GM19025 (cell line): Measurements from ENCODE around the gene CBX8.
"Not testable (repeated sequence)": the region's sequence is repeated elsewhere in the genome, so short reads cannot be mapped to it uniquely, and the experiment has no call there.

Experiments
- ATAC-seq: cut with Tn5 transposase; IDR thresholded peaks from one replicate; pipeline ENCODE4 v1.9.1; 2021; ENCODE audit warnings: mild to moderate bottlenecking, low read depth, moderate library complexity; ENCODE audit not compliant: unreplicated experiment

Gene CBX8

GRCh38 chr17:79758271-79758670 lies 38.6 kb downstream of the CBX8 start:
- ATAC-seq = no peak

- no peak for ATAC-seq
Measured at GRCh38 chr17:79757140-79757745, 39.6 kb downstream of the CBX8 start.

GRCh38 chr17:79755591-79755990 lies 41.3 kb downstream of the CBX8 start:
- ATAC-seq = no peak

GRCh38 chr17:79754903-79755302 lies 42.0 kb downstream of the CBX8 start:
- not testable (repeated sequence) for ATAC-seq

- no peak for ATAC-seq
Measured at GRCh38 chr17:79754370-79754769, 42.5 kb downstream of the CBX8 start.

GRCh38 chr17:79752175-79752574 lies 44.7 kb downstream of the CBX8 start:
- no peak for ATAC-seq

- no peak for ATAC-seq
Measured at GRCh38 chr17:79750650-79751545, 46.0 kb downstream of the CBX8 start.

- ATAC-seq = no peak
Measured at GRCh38 chr17:79749958-79750357, 46.9 kb downstream of the CBX8 start.

- ATAC-seq = no peak
Measured at GRCh38 chr17:79749156-79749815, 47.6 kb downstream of the CBX8 start.

- ATAC-seq = no peak
Measured at GRCh38 chr17:79748295-79749099, 48.4 kb downstream of the CBX8 start.

- no peak for ATAC-seq
Measured at GRCh38 chr17:79747508-79748294, 49.2 kb downstream of the CBX8 start.

GRCh38 chr17:79746889-79747507 lies 49.9 kb downstream of the CBX8 start:
- no peak for ATAC-seq

GRCh38 chr17:79745641-79746105 lies 51.2 kb downstream of the CBX8 start:
- no peak for ATAC-seq

- no peak for ATAC-seq
Measured at GRCh38 chr17:79743614-79744013, 53.3 kb downstream of the CBX8 start.

GRCh38 chr17:79742951-79743476 lies 53.9 kb downstream of the CBX8 start:
- ATAC-seq = no peak

- ATAC-seq = no peak
Measured at GRCh38 chr17:79742589-79742918, 54.3 kb downstream of the CBX8 start.
